ENCODE measurements around the gene CAMK4.
"Not testable (repeated sequence)": the region's sequence is repeated elsewhere in the genome, so short reads cannot be mapped to it uniquely, and the experiment has no call there.

The CAMK4 gene

GRCh38 chr5:111229871-111230810, 6.0 kb downstream of the CAMK4 start:
- no peak for DNase-seq

DNA sequence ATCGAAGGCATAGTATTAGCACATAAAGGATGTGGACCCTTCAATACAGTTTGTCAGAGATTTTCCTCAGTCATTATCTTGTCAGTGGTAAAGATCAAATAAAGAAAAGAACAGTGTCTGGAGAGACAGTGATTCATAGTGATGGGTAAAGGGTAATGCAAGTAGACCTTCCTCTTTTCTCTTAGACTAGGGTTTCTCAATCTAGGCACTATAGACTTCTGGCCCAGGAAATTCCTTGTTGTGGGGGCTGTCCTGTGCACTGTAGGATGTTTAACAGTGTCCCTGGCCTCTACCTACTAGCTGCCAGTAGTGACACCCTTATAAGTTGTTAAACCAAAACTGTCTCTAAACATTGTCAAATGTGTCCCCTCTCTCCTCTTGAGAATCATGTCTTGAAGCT, 6.9 kb downstream of the CAMK4 start:
- DNase-seq: peak; percentile 5

- DNase-seq: no peak
Measured at GRCh38 chr5:111232311-111233051, 8.3 kb downstream of the CAMK4 start.

DNA sequence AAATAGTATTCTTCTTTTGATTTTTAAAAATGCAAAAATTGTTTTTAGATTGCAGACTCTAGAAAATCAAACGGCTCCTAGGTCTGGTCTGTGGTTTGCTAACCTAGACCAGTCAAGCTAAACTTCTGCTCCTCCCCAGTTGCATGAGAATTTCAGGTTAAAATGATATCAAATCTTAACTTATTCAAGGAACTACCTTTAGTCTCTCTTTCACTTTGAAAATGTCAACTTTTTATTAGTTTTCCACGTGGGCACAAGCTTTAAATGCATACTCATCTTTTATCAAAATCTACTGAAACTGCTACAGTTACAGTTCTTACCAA, 8.8 kb downstream of the CAMK4 start:
- DNase-seq: no peak

DNA sequence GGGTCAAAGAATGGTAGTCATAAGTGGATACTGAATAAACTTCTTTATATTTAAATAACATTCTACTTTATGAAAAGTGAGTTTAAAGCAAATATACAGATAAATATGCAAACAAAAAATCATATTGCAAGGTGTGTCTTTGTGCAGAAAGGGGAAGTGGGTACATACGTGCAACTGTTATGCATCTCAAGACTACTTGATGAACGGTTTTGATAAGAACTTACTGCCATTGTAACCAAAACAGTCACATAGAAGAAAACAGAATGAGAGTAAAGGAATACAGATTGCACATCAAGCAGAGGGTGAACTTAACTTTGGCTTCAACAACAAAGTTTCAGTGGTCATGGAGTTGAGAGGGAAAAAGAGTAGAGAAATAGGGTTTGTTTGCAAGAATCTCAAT, 9.9 kb downstream of the CAMK4 start:
- DNase-seq: no peak

DNA sequence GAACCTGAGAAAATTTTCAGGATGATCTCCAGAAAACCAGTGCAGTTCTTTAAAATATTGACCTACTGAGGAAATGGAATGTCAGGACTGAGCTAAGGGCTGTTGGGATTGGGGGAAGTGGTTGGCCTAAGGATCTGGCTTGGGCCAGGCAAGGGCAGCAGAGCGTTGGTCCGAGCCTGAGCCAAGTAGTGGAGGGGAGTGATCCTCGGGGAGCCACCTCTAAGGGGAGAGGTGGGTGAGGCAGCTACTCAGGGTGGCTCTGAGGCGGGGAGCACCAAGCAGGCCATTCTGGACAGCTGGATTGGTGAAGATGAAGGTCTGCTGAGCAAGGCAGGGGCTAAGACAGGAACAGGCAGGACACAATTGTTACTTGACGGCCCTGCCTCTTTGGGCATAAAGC, 11.5 kb downstream of the CAMK4 start:
- DNase-seq: no peak

DNA sequence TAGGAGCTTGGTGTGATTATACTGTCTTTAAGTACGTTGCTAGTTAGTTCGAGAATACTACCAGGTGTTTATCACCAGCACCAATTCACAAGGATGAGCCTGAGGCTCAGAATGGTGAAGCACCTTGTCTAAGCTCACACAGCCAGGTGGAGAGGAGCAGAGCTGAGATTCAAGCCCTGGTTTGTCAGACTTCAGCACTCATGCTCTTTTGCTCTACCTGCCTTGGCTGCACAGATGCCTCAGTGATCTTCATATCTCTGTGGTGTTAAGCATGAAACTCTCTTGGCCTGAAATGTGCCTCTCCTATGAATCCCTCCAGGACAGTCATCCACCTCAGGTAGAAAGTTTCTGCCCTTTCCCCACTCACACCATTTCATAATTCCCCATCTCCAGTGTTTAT, 12.2 kb downstream of the CAMK4 start:
- no peak for DNase-seq

DNA sequence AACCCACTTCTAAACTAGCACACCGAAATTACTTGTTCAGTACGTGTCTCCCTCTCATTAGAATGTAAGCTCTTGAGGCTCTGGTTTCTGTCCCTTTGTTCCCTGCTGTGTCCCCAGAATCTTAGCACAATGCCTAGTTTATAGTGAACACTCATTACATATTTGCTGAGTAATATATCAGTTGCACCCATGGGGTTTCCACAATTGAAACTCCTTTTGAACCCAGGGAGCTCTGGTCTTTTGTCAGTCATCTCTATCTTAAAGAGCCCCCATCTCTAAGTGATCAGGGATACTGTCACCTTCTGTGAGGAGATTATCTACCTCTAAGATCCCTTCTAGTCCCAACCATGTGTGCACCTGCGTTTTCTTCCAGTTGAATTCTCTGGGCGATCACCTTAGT, 12.8 kb downstream of the CAMK4 start:
- no peak for DNase-seq

GRCh38 chr5:111237470-111237869, 13.3 kb downstream of the CAMK4 start:
- peak; percentile 39 for DNase-seq

DNA sequence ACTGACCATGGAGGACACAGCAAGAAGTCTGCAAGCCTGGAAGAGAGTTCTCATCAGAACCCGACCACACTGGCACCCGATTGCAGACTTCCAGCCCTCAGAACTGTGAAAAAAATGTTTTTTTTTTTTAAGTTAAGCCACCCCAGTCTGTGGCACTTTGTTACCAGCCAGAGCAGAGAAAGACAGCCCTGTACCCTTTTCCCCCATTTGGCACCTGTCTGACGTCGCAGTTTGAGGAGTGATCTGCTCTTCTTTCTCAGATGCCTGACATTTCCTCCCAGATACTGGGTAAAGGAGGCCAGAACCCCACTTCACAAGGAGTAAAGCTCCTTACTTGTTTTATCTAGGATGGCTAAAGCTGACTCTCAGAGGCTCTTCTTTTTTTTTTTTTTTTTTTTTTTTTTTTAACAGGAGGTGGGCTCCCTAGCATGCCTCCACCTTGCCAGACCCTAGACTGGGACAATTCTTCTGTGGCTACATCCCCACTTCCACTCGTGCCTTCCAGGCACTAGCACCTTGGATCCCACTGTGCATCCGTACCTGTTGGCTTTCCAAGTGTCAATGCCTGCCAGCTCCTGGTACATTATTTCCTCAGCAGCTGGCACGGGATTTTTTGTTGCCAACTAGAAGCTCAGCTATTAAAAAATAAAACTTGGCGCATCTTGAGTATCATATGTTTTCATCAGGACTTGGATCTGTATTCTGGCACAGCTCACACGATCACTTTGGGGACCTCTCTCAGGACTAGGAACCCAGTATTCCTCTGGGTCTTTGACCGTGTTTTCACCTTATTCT, 14.4 kb downstream of the CAMK4 start:
- no peak for DNase-seq

- no peak for DNase-seq
Measured at GRCh38 chr5:111241696-111242095, 17.5 kb downstream of the CAMK4 start.

DNA sequence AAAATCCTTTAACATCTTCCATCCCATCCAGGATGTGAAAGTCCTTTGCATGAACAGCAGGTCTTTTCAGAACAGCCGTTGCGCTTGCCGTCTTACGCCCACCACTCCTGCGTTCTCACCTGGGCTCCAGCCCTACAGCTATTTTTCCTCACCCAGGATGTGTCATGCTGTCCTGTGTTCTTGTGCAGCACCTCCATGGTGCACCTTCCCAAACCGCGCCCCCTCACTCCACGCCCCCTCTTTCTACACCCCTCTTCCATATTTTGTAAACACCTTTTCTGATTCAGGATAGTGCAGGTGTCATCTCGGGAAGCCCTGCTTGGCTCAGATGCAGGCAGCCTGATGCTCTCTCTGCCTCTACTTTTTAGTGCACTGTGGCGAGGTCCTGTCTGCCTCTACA, 18.4 kb downstream of the CAMK4 start:
- no peak for DNase-seq

GRCh38 chr5:111243318-111243717, 19.1 kb downstream of the CAMK4 start:
- DNase-seq: no peak

- no peak for DNase-seq
Measured at GRCh38 chr5:111245654-111246053, 21.5 kb downstream of the CAMK4 start.

GRCh38 chr5:111246459-111246858, 22.3 kb downstream of the CAMK4 start:
- no peak for DNase-seq

- DNase-seq: no peak
Measured at GRCh38 chr5:111248571-111248970, 24.4 kb downstream of the CAMK4 start.

DNA sequence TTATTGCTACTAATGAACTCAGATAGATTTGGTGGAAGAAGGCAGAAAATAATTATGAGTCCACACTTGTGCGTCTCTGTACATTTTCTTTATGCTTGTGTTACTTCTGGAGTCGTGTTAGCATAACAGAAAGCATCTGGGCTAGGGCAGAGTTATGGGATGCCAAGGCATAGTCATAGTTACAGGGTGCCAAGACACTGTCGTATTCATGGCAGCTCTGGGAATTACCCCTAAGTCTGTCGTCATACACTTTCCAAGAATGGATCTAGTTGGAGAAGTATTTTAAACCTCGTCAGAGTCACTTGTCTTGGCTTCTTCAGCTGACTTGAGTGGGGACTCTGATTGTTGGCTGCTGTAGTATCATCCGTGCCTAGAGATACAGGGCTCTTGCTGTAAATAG, 27.7 kb downstream of the CAMK4 start:
- DNase-seq: no peak

DNA sequence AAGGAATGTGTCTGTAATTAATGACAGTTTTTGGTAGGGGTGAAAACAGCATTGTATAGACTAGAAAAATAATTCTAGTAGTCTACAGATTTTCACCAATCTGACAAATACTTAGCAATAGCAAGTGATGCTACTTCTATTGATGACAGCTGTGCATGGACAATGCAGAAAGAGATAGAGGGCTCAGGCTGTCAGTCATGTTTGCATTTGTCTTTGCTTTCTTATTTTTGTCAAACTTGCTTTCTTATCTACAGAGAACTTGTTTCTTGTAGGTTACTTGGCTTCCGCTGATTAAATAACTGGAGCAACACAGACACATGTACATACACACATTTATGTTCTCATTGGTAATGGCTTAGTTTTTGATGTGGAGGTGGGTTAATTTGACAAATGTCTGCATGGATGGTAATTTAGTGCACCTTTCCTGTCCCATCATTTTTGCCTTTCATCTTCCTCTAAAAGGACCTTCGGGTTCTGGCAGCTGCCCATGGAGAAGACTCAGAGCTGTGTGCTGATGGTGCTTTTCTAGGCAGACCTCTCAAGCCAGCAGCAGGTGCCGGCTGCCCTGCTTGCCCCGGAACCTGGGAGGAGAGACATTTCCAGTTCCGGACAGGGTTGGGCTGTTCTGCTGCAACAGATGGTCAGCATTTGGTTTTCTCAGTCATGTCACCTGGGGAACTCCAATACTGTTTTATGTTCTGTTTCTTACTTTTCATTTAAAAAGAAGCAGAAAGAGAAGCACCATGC, 28.8 kb downstream of the CAMK4 start:
- DNase-seq: no peak

DNA sequence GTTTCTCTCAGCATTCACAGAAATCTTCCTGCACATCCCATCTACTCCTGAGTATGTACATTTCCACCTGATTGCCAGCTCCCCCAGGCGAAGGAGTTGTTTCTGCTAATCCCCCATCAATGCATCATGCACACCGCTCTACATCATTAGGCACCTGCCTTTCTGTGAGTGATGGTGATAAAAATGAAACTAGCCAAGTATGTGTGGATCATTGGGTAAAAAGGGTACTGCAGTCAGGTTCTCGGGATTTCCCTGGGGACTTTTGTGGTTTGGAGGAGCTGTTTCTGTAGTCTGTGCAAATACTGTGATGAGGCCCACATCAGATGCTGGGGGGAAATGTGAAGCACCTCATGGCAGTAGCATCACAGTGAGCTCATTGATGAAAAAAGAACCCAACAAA, 30.4 kb downstream of the CAMK4 start:
- DNase-seq: no peak

- no peak for DNase-seq
Measured at GRCh38 chr5:111255169-111255568, 31.0 kb downstream of the CAMK4 start.

GRCh38 chr5:111256128-111256527, 31.9 kb downstream of the CAMK4 start:
- no peak for DNase-seq

DNA sequence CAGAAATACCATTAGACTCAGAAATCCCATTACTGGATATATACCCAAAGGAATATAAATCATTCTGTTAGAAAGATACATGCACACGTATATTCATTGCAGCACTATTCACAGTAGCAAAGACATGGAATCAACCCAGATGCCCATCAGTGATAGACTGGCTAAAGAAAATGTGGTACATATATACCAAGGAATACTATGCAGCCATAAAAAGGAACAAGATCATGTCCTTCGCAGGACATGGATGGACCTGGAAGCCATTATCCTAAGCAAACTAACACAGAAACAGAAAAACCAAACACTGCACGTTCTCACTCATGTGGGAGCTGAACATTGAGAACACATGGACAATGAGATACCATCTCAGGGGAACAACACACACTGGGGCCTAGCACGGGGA, 33.4 kb downstream of the CAMK4 start:
- DNase-seq: not testable (repeated sequence)

DNA sequence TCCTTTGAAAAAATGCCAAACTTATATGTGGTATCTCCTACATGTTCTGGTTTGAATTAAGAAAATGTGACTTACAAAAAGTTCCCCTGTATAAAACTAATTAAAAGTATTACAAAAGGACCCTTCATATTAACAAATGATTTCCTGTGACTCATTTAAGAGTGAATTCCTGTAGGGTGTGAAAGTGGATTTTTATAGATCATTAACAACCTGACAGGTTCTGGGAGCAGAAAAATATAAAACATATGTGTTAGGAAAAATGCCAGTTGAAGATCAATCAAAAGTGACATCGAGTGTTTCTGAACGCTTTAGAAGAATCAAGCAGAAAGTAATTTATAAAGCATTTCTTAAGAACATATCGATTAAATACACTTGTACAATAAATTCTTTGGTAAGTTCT, 35.5 kb downstream of the CAMK4 start:
- DNase-seq: no peak
